Measurements from ENCODE around the gene CNP. TPM values are rescaled to one million over a fixed set of nuclear protein-coding genes. Genes with fewer than 3 reads are reported as not detected.

CNP gene
- total and polyA plus RNA-seq, 2 of the 8 experiments (the other 6 are each of a cell fraction or from before 2014, with no cell fraction given): 21.9 to 60.6 TPM

GRCh38 chr17:41987642-41988041 is 21.0 kb downstream of the CNP start (continued):
- TF ChIP-seq CHD7 (IDR thresholded peaks at IDR 0.05; ENCODE audit: insufficient replicate concordance, low read length) (no peak), ATF2 (IDR thresholded peaks at IDR 0.05; ENCODE audit: low read length) (no peak), BRCA1 (IDR thresholded peaks at IDR 0.05; ENCODE audit: low read depth, low read length) (no peak), SUZ12 (IDR thresholded peaks at IDR 0.05; ENCODE audit: low read length) (no peak), JUND (IDR thresholded peaks at IDR 0.05; ENCODE audit: low read length) (no peak), EZH2 (IDR thresholded peaks at IDR 0.05; ENCODE audit: low read depth, low read length, severe bottlenecking) (no peak)

All from H1 (cell line).